ENCODE measurements around the gene NT5C2.
A peak's percentile ranks its signal among the peaks of the same experiment; 100 is the strongest.
"Not testable (repeated sequence)": the region's sequence is repeated elsewhere in the genome, so short reads cannot be mapped to it uniquely, and the experiment has no call there.

The NT5C2 gene

GRCh38 chr10:103193107-103193819, at the start of gene NT5C2:
Gene NT5C2 (minus strand): TSS chr10:103193272. CDS start chr10:103174958, 18,314 bp downstream.
- DNase-seq, result peak; percentile 86

GRCh38 chr10:103241262-103242011, 48.4 kb upstream of the NT5C2 start:
- DNase-seq, result peak; percentile 22

- DNase-seq, result no peak
Observed at GRCh38 chr10:103238506-103239252, 45.6 kb upstream of the NT5C2 start.

- no peak for DNase-seq
Observed at GRCh38 chr10:103235775-103236174, 42.7 kb upstream of the NT5C2 start.

GRCh38 chr10:103232772-103233488, 39.9 kb upstream of the NT5C2 start:
- DNase-seq, result no peak

GRCh38 chr10:103232131-103232673, 39.1 kb upstream of the NT5C2 start:
- DNase-seq, result no peak

- no peak for DNase-seq
Observed at GRCh38 chr10:103231047-103231551, 38.0 kb upstream of the NT5C2 start.

- no peak for DNase-seq
Observed at GRCh38 chr10:103227416-103227815, 34.3 kb upstream of the NT5C2 start.

- DNase-seq, result no peak
Observed at GRCh38 chr10:103225939-103226338, 32.9 kb upstream of the NT5C2 start.

GRCh38 chr10:103224721-103225120, 31.6 kb upstream of the NT5C2 start:
- DNase-seq, result not testable (repeated sequence)

GRCh38 chr10:103224133-103224532, 31.1 kb upstream of the NT5C2 start:
- DNase-seq, result no peak

GRCh38 chr10:103216362-103216761, 23.3 kb upstream of the NT5C2 start:
- DNase-seq, result not testable (repeated sequence)

- DNase-seq, result no peak
Observed at GRCh38 chr10:103215601-103216000, 22.5 kb upstream of the NT5C2 start.

- not testable (repeated sequence) for DNase-seq
Observed at GRCh38 chr10:103210262-103210661, 17.2 kb upstream of the NT5C2 start.

- not testable (repeated sequence) for DNase-seq
Observed at GRCh38 chr10:103207643-103208042, 14.6 kb upstream of the NT5C2 start.

- DNase-seq, result no peak
Observed at GRCh38 chr10:103207141-103207540, 14.1 kb upstream of the NT5C2 start.

GRCh38 chr10:103206715-103207114, 13.6 kb upstream of the NT5C2 start:
- DNase-seq, result not testable (repeated sequence)

- DNase-seq, result not testable (repeated sequence)
Observed at GRCh38 chr10:103205401-103205800, 12.3 kb upstream of the NT5C2 start.

- DNase-seq, result no peak
Observed at GRCh38 chr10:103204353-103205255, 11.5 kb upstream of the NT5C2 start.

- no peak for DNase-seq
Observed at GRCh38 chr10:103203466-103203865, 10.4 kb upstream of the NT5C2 start.

GRCh38 chr10:103202319-103202718, 9.2 kb upstream of the NT5C2 start:
- DNase-seq, result no peak
